Measurements from ENCODE around the gene PQBP1.
"Not testable (repeated sequence)": the region's sequence is repeated elsewhere in the genome, so short reads cannot be mapped to it uniquely, and the experiment has no call there.

The PQBP1 gene, protein sequence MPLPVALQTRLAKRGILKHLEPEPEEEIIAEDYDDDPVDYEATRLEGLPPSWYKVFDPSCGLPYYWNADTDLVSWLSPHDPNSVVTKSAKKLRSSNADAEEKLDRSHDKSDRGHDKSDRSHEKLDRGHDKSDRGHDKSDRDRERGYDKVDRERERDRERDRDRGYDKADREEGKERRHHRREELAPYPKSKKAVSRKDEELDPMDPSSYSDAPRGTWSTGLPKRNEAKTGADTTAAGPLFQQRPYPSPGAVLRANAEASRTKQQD

DNA sequence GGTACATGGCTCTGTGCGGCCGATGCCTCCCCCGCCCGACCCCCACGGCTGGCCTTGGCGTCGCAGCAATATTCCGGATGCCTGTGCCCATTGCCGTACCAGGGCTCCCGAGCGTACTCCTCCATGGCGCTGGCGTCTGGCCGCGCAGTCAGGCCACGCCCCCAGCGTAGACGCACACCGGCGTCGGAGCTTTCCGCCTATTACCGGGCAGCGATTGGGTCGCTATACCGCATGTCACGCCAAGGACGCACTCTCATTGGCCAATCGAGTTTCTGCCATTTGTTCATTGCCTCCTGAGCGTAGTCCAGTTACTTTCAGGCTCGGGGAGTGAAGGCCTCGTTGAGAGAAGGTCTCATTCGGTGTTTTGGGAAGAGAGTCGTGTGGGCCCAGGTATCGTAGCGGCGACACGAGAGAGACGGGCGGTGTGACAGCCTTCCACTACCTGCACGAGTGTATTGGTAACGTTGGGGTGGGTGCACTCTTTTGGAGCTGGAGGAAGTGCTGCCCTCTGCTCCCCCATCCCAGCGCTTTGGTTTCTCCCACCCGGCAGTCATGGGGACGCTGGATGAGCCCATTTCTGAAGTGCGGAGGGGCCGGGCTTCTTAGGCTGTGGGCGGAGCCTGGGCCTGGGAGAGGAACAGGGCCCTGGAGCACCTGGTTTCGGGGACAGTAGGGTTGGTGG lies at the start of gene PQBP1, which contains the start of gene TIMM17B:
PQBP1 (plus strand) TSS at position 306 of the 682 bp plus-strand sequence. CDS start 580 bp downstream, outside the sequence.
TIMM17B (minus strand) TSS at position 144 of the 682 bp plus-strand sequence; CDS start at position 125, 19 bp downstream.
- FAIRE-seq (peak; percentile 95), DNase-seq (ENCODE audit: insufficient read length, low spot score) (peak; percentile 80)

DNA sequence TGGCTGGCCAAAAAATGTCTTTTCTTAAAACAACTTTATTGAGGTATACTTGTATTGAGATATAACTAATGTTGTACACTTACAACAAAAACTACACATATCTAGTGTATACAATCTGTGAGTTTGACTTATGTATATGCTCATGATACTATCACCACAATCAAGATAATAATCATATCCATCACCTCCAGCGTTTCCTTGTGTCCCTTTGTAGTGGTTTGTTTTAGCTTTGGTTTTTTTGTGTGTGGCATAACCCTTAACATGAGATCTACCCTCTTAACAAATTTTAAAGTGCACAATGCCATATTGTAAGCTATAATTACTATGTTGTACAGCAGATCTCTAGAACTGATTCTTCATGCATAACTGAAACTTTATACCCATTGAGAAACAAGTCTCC lies 48.9 kb upstream of the PQBP1 start:
- FAIRE-seq, result no peak
- no peak for DNase-seq (ENCODE audit: insufficient read length, low spot score)

DNA sequence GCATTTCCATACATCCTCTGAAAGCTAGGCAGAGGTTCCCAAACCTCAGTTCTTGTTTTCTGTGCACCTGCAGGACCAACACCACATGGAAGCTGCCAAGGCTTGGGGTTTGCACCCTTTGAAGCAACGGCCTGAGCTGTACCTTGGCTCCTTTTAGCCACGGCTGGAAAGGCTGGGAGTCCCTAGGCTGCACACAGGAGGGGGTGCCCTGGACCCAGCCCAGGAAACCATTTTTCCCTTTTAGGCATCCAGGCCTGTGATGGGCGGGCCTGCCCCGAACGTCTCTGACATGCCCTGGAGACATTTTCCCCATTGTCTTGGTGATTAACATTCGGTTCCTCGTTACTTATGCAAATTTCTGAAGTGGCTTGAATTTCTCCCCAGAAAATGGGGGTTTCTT lies 44.9 kb upstream of the PQBP1 start:
- no peak for FAIRE-seq
- DNase-seq (ENCODE audit: insufficient read length, low spot score), result no peak

DNA sequence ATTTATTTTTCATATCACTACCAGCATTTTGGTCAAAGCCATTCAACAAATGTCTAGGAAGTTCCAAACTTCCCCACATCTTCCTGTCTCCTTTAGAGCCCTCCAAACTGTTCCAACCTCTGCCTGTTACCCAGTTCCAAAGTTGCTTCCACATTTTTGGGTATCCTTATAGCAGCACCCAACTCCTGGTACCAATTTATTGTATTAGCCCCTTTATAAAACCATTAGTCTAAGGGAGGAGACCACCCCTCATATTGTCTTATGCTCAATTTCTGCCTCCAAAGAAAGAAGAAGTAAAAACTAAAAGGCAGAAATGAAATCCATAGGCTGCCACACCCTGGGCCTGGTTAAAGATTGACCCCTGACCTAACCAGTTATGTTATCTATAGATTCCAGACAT lies 44.2 kb upstream of the PQBP1 start:
- FAIRE-seq; DNase-seq (ENCODE audit: insufficient read length, low spot score): not testable (repeated sequence)

DNA sequence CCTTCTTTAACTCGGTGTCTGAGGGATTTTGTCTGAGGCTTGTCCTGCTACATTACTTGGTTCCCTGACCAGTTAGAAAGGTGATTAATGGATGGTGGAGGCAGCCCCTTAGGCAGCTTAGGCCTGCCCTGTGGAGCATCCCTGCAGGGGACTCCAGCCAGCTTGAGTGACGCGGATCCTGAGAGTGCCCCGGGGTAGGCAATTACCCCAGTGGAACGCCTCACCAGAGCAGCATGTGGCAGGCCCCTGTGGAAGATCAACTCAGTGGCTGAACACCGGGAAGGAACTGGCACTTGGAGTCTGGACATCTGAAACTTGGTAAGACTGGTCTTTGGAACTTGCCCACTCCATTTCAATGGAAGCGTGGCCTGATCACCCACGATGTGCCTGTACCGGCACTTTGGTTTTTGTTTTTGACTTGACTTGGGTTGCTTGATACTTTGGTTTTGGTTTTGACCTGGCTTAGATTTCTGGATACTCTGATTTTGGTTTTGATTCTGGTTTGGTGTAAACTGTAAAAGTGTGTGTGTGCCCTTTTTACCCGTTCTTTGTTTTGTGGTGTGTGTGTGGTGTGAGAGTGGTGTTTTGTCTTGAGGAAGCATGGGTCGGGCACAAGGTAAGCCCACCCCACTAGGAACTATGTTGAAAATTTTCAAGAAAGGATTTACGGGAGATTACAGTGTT lies 43.5 kb upstream of the PQBP1 start:
- not testable (repeated sequence) for FAIRE-seq; DNase-seq (ENCODE audit: insufficient read length, low spot score)

DNA sequence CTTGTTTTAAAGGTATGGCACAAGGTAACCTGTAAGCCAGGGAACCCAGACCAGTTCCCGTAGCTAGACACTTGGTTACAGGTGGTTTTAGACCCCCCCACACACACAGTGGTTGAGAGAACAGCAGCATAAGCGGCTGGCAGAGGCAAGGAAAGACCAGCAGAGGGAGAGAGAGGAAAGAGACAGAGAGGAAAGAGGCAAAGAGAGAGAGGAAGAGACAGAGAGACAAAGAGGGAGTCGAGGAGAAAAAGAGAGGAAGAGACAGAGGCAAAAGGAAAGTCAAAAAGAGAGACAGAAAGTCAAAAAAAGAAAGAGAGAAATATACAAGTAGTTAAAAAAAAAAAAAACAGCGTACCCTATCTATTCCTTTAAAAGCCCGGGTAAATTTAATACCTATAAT lies 42.8 kb upstream of the PQBP1 start:
- FAIRE-seq (no peak), DNase-seq (ENCODE audit: insufficient read length, low spot score) (no peak)

DNA sequence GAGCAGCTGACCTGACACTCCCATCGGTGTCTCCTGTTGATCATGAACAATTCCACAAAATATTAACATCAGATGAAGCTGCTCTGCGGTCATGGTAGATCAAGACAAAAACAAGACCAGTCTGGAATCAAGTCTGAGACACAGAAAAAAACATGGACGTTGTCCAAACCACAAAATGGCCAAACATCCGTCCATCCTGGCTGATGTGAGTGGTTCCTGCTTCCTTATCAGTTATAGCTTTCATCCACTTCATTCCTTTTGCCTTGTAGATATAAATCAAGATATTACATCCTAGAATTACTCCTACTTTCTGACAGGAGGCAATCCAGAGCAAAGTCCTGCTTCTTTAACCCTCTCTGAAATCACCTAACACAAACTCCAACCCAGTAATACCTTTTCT lies 33.5 kb upstream of the PQBP1 start:
- FAIRE-seq (no peak), DNase-seq (ENCODE audit: insufficient read length, low spot score) (peak; percentile 10)

DNA sequence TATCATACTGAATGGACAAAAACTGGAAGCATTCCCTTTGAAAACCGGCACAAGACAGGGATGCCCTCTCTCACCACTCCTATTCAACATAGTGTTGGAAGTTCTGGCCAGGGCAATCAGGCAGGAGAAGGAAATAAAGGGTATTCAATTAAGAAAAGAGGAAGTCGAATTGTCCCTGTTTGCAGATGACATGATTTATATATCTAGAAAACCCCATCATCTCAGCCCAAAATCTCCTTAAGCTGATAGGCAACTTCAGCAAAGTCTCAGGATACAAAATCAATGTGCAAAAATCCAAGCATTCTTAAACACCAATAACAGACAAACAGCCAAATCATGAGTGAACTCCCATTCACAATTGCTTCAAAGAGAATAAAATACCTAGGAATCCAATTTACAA lies 25.7 kb upstream of the PQBP1 start:
- DNase-seq (ENCODE audit: insufficient read length, low spot score); FAIRE-seq: not testable (repeated sequence)

DNA sequence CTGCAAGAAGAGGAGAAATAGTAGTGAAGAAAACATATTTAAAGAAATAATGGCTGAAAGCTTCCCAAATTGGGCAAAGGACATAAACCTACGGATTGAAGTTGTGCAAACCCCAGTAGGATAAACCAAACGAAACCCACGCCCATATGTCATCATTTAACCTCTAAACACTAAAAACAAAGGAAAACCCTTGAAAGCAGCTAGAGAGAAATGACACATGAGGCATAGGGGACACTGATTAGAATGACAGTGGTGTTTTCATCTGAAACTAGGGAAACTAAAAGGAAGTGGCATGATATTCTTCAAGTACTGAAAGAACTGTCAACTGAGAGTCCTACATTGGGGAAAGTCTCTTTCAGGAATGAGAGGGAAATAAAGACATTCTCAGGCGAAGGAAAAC lies 20.8 kb upstream of the PQBP1 start:
- not testable (repeated sequence) for DNase-seq (ENCODE audit: insufficient read length, low spot score); FAIRE-seq

DNA sequence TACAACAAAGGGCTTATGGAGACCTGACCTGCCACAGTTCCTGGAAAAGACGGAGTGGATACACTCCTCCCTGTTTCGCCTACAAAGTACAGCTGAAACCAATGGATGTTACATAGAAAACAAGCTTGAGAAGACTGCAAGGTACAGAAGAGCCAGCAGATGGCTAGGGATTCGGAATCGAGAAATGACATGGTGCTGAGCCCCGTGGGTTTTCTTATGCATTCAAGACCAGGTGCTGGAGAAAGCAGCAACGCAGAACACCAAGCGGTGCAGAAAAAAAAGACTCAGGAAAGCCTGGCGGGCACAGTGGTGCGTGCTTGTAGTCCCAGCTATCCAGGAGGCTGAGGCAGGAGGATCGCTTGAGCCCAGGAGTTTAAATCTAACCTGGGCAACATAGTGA lies 14.0 kb upstream of the PQBP1 start:
- DNase-seq (ENCODE audit: insufficient read length, low spot score), result no peak
- no peak for FAIRE-seq

DNA sequence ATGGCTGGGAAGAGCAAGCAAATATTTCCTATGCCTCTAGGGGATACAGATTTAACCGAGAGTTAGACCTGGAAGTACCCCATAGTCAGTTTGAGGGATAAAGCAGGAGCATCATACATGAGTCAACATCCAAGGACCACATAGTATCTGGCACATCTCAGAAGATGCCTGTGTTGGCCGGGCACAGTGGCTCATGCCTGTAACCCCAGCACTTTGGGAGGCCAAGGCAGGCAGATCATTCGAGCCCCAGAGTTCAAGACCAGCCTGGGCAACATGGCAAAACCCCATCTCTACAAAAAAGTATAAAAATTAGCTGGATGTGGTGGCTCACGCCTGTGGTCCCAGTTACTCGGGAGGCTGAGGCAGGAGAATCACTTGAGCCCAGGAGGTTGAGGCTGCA lies 11.1 kb upstream of the PQBP1 start:
- not testable (repeated sequence) for FAIRE-seq; DNase-seq (ENCODE audit: insufficient read length, low spot score)

DNA sequence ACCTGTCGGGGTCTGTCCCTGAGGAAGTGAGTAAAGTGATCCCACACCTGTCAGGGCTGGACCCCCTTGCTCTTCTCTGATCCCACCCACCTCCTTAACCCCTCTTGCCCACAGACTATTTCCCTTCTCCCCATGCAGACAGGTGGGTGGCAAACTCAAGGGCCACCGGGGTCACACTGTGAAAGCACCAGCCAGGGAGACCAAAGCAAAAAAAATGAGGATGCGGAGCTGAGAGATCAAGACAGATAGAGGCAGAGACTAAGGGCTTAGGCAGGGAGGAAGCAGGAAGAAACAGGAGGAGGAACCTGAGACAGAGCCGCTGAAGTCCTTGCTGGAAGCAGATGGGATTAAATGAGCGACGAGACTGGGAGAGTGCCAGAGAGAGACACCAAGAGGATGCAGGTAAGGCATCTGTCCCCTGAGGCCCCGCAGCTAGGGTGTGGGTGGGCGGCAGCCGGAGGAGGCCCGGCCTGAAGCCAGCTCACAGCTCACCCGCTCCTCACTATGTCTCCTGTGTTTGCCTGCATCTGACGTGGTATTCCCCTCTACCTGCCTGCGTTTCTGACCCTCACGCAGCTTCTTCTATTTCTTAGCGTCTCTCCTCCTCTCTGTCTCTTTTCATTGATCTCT lies 7.3 kb upstream of the PQBP1 start:
- FAIRE-seq (no peak), DNase-seq (ENCODE audit: insufficient read length, low spot score) (no peak)

DNA sequence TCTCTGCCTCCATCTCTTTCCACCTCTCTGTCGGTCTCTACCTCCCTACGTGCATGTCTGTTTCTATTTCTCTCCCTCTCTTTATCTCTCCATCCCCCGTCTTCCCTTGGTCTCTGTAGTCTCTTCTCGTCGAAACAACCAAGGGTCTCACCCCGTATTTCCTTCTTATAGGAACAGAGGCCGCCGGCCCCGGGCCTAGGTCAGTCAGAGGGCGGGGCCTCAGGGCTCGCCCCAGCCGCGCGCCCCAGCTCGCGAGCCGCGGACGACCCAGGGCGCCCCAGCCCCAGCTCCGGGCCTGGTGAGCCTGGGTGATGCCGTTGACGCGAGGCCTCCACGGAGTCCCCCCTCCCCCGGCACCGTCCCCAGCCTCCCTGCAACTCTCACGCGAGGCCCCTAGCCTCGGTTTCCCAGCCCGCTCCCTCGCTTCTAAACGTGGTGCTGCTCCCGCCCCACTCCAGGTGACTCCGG lies 6.8 kb upstream of the PQBP1 start:
- DNase-seq (ENCODE audit: insufficient read length, low spot score), result no peak
- no peak for FAIRE-seq

DNA sequence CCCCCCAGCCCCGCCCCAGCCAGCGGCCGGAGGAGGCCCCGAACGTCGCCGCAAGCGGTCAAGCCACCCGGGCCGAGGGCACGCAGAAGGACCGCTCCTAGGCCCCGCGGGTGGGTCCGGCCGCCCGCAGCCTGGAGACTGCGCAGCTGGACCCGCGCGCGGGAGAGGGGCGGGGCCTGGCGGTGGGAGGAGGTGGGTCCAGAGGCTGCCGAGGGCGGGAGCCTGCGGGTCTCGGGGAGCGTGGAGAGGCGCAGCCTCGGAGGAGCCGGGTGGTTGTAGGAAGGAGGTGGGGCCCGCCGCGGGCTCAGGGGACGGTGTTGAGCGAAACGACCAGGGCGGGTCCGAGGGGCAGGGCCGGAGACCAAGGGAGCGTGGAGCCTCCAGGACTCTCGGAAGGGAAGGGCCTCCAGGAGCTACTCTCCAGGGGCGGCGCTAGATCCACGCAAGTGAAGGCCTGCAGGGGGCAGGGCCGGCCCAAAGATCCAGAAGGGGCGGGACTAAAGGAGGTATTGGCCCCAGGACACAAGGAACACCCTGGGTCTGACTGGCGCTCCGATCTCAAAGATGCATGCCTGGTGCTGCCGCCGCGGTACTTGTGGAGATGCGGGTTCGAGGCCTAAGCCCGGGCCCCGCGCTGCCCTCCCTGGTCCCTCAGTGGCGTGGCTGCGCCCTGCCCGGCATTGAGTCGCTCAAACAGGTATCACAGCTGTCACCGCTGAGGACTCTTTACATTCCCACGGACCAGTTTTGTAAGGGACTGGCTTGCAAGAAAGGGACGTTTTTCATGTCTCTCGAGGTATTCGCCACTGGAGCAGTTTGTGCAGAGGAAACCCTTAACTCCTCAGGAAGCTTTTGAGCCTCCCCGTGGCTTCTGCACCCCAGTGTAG lies 6.1 kb upstream of the PQBP1 start:
- no peak for FAIRE-seq
- peak; percentile 37 for DNase-seq (ENCODE audit: insufficient read length, low spot score)

DNA sequence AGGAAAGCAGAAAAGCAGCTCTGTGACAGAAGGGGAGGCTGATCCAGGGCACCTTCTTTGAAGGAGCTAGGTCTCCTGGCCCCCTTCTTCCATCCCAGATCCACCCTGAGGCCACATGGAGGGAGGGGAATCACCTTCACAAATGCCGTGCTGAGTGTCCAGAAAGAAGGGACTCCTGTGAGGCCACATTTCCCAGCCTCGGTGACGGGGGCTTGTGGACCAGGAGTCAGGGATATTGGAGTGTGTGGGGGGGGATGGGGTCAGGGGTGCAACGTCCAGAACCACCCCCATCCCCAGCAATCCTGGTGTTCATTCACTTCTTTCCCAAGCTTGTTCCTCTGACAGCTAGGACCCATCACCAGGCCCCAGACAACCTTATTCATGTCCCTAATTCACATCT lies 4.8 kb upstream of the PQBP1 start:
- FAIRE-seq (no peak), DNase-seq (ENCODE audit: insufficient read length, low spot score) (no peak)

DNA sequence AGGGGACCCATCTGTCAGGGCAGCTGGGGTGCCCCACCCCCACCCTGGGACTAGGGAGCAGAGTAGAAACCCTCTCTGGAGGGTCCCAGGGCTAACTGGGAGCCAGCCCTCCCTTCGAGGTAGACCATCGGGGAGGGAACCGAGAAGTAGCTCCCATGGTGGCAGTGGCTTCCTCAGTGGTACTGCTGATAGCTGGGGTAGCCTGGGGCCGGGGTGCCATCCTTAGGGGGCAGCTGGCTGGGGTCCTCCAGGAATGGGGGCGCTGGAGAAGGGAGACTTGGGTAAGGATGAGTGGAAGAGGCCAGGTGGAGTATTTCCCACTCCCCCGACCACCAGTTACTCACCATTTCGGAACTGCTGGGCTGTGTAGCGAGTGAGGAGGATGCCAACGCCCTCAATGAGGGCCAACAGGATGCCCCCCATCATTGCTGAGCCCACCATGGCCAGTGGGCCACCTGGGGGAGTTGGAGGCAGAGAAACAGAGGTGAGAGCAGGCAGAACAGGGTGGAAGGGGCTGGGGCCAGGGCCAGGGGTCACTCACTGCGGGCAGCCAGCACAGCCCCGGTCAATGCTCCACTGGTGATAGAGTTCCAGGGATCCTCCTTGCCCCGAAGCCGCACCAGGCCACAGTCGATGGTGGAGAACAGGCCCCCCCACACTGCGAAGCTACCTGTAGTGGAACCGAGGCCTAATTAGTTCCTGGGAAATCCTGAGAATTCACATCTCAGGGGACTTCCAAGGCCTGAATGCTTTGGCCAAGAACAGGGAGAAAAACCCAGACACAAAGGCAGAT lies 4.0 kb upstream of the PQBP1 start:
- no peak for FAIRE-seq
- DNase-seq (ENCODE audit: insufficient read length, low spot score), result no peak

DNA sequence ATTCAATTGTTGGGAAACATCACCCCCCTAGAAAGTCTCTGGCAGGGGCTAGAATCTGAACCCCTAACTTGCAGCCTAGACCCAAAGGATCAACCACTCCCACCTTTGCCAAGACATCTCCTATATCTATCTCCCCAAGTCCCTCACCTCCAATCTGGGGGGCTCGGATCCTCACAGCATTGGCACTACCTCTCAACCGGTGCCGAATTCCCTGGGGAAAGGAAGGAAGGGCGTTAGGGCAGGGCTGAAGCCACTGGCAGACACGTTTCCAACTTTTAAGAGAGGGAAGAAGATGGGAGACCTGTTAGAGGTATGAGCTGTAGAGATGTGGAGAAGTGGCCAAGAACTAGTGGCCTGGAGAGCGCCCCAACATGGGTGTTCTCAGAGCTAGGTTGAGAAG lies 2.8 kb upstream of the PQBP1 start:
- no peak for FAIRE-seq

DNA sequence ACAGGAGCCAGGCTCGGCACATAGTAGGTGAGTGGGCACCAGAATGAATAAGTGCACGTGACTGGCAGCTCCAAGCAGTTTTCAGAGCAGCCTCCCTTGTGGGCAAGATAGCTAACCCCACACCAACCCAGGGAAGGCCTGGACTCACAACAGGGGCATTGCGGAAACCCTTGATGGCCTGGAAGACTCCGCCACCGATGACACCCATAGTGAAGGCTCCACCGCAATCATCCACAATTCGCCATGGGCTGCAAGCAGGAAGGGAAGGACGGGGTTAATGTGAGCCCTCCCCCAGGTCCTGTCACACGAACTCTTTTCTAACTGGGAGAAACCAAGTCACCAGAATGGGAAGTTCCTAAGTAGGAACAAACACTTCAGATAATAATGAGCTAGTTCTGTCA lies 1.1 kb upstream of the PQBP1 start:
- FAIRE-seq (no peak), DNase-seq (ENCODE audit: insufficient read length, low spot score) (no peak)

More for the DNA sequence above, 2.8 kb upstream of the PQBP1 start:
- DNase-seq (ENCODE audit: insufficient read length, low spot score), result no peak

DNA sequence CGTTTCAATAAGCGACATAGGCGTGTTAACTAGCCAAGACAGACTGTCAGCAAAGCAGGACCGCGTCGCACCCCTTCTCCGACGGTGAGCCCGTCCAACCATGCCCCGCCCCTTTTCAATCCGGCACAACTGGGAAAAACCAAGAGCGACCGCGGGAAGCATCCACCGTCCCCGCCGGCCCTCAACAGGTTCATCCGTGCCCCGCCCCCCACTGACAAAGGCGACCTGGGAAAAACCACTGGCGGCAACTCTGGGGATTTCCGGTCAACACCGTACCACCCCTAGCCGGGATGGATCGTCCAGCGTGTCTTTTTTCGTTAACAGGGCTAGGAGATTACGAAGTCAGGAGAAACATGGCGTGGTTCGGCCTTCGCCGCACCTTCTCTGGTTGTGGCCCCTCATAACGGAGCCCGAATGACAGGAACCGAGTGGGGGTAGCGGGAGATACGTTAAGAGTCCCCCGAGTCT lies 539 bp upstream of the PQBP1 start:
- FAIRE-seq, result no peak
- DNase-seq (ENCODE audit: insufficient read length, low spot score), result peak; percentile 41
